ENCODE measurements around the gene RFX1. TPM values are rescaled to one million over a fixed set of nuclear protein-coding genes. Genes with fewer than 3 reads are reported as not detected.
A peak's percentile ranks its signal among the peaks of the same experiment; 100 is the strongest.

RFX1 gene
- total RNA-seq (2014; rRNA removed; shearing (Covaris generic); ENCODE audit: low replicate concordance): 1.2 and 2.3 TPM in 2 replicates

DNA sequence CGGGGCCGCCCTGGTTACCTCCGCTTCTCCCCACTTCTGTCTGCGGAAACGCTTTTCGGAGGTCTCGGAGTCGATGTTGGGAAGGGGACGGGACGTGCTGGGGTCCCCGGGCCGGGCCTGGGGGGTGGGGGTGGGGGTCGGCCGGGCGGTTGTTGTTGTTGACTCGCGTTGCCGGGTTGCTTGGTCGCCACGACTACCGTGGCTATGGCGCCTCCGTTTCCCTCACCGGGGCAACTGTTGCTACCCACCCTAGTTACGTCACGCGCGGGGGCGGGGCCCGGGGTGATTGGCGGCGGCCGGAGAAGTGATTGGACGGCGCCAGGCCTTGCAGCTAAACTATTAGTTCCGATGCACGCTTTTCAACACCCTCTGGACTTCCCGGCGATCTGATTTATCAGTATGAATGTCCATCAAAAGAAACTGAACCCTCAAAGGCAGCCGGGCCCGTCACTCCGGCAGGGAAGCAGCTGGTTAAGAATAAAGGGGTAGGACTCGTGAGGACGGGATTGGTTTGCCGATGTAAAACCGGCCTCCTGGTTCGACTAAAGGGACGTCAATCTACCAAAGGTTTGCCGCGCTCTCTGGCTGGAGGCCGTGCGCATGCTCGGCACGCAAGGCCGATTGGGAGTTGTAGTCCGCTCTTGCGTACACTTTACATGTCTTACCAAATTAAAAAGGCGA, at the start of gene RFX1:
RFX1 (minus strand) TSS at position 236 of the 681 bp plus-strand sequence. CDS start 12,477 bp downstream, outside the sequence.
- no peaks in the 10 kb centered on the region for H3K36me3 ChIP-seq (ENCODE audit: insufficient read depth, low read length)
- no peaks in the 10 kb centered on the region for H3K9me3 ChIP-seq (ENCODE audit: low read length)
- peak within 1 kb of the TSS; percentile 93 for H3K4me2 ChIP-seq (ENCODE audit: low read depth, low read length, poor library complexity, severe bottlenecking)
- H3K9me2 ChIP-seq (replicated peaks; ENCODE audit: insufficient read depth, low read length): no peaks in the 10 kb centered on the region
- H3K4me1 ChIP-seq (ENCODE audit: low read length): peaks cover 30% of the 10 kb centered on the region
- peak within 1 kb of the TSS; percentile 98 for H3K9ac ChIP-seq (ENCODE audit: low read length)
- peaks cover 23% of the 10 kb centered on the region for H3K79me2 ChIP-seq (ENCODE audit: low read length)
- no peaks in the 10 kb centered on the region for H4K20me1 ChIP-seq (ENCODE audit: insufficient read depth, low read depth, low read length)
- H2AFZ ChIP-seq (ENCODE audit: low read length): peak within 1 kb of the TSS; percentile 79
- H3K27ac ChIP-seq (ENCODE audit: low read length): peak within 1 kb of the TSS; percentile 87
- peak; percentile 99 for DNase-seq
- H3K27me3 ChIP-seq (ENCODE audit: low read length): no peaks in the 10 kb centered on the region
- peak within 1 kb of the TSS; percentile 81 for H3K4me3 ChIP-seq (ENCODE audit: low read length)

DNA sequence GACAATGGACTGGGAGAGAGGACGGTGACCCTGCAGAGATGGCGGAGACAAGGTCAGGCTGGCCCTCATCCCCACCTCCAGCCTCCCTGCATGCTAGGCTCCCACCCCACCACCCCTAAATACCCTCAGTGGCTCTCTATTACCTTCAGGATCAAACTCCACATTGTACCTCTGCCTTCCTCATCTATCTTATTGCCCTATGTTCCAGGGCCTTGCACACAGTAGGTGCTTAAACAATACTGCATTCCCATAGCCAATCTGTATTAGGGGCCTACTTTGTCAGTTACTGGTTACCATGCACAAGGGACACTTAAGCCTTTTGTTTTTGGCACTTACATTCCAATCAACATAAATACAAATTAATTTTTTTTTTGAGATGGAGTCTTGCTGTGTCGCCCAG, 49.3 kb upstream of the RFX1 start:
- H3K27ac ChIP-seq (ENCODE audit: low read length): no peak overlapping the region
- no peaks in the 10 kb centered on the region; the same call in 1 of the 2 replicates for H3K4me1 ChIP-seq (ENCODE audit: low read length)
- H3K27me3 ChIP-seq (ENCODE audit: low read length): no peaks in the 10 kb centered on the region
- DNase-seq: no peak
- H3K79me2 ChIP-seq (ENCODE audit: low read length): no peaks in the 10 kb centered on the region
- H4K20me1 ChIP-seq (ENCODE audit: insufficient read depth, low read depth, low read length): no peaks in the 10 kb centered on the region
- H2AFZ ChIP-seq (ENCODE audit: low read length): no peak overlapping the region
- H3K4me2 ChIP-seq (ENCODE audit: low read depth, low read length, poor library complexity, severe bottlenecking): no peak overlapping the region
- H3K4me3 ChIP-seq (ENCODE audit: low read length): no peak overlapping the region
- no peak overlapping the region for H3K9ac ChIP-seq (ENCODE audit: low read length)
- H3K9me3 ChIP-seq (ENCODE audit: low read length): no peaks in the 10 kb centered on the region
- H3K9me2 ChIP-seq (replicated peaks; ENCODE audit: insufficient read depth, low read length): no peaks in the 10 kb centered on the region
- H3K36me3 ChIP-seq (ENCODE audit: insufficient read depth, low read length): no peaks in the 10 kb centered on the region

DNA sequence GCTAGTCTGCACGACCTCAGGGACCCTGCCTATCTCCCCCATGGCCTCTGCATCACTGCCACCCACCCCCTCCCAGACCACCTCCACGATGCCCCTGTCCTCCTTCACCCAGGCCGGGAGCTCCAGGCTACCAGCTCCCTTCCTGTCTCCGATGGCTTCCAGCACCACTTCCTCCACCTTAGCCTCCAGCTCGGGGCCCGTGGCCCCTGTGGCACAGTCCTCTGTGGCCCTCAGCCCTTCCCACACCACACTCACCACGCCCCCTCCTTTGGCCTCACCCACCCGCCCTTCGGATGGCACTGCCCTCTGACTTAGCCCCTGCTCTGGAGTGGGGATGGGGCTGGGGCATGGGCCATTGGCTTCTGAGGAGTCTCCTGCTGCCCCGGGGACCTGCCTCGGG, 48.6 kb upstream of the RFX1 start:
- no peak for DNase-seq
- H3K4me3 ChIP-seq (ENCODE audit: low read length): no peak overlapping the region
- H3K9me2 ChIP-seq (replicated peaks; ENCODE audit: insufficient read depth, low read length): no peaks in the 10 kb centered on the region
- H2AFZ ChIP-seq (ENCODE audit: low read length): no peak overlapping the region
- H3K9me3 ChIP-seq (ENCODE audit: low read length): no peaks in the 10 kb centered on the region
- no peaks in the 10 kb centered on the region for H3K36me3 ChIP-seq (ENCODE audit: insufficient read depth, low read length)
- H3K27me3 ChIP-seq (ENCODE audit: low read length): no peaks in the 10 kb centered on the region
- no peaks in the 10 kb centered on the region for H4K20me1 ChIP-seq (ENCODE audit: insufficient read depth, low read depth, low read length)
- no peak overlapping the region for H3K27ac ChIP-seq (ENCODE audit: low read length)
- H3K79me2 ChIP-seq (ENCODE audit: low read length): no peaks in the 10 kb centered on the region
- H3K4me1 ChIP-seq (ENCODE audit: low read length): no peaks in the 10 kb centered on the region; the same call in 1 of the 2 replicates
- H3K9ac ChIP-seq (ENCODE audit: low read length): no peak overlapping the region
- no peak overlapping the region for H3K4me2 ChIP-seq (ENCODE audit: low read depth, low read length, poor library complexity, severe bottlenecking)

DNA sequence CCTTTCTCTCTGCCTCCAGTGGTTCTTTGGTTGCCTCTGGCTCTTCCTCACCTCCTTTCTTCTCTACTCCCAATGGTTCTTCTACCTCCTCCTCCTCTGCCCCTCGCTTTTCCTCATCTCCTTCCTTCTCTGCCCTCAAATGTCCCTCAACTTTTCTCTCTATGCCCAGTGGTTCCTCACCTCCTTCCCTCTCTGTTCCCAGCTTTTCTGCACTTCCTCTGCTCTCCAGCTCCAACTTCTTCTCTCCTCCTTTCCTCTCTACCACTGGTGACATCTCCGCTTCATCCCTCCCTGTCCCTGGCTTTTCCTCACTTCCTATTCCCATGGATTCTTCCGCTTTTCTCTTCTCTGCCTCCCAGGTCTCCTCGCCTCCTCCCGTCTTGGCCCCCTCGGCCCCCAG, 48.0 kb upstream of the RFX1 start:
- H3K79me2 ChIP-seq (ENCODE audit: low read length): no peaks in the 10 kb centered on the region
- H2AFZ ChIP-seq (ENCODE audit: low read length): no peak overlapping the region
- H3K9ac ChIP-seq (ENCODE audit: low read length): no peak overlapping the region
- no peaks in the 10 kb centered on the region for H3K27me3 ChIP-seq (ENCODE audit: low read length)
- no peaks in the 10 kb centered on the region for H3K9me2 ChIP-seq (replicated peaks; ENCODE audit: insufficient read depth, low read length)
- no peaks in the 10 kb centered on the region for H3K9me3 ChIP-seq (ENCODE audit: low read length)
- no peak overlapping the region for H3K4me3 ChIP-seq (ENCODE audit: low read length)
- no peaks in the 10 kb centered on the region for H3K36me3 ChIP-seq (ENCODE audit: insufficient read depth, low read length)
- H4K20me1 ChIP-seq (ENCODE audit: insufficient read depth, low read depth, low read length): no peaks in the 10 kb centered on the region
- H3K27ac ChIP-seq (ENCODE audit: low read length): no peak overlapping the region
- no peak overlapping the region for H3K4me2 ChIP-seq (ENCODE audit: low read depth, low read length, poor library complexity, severe bottlenecking)
- no peaks in the 10 kb centered on the region for H3K4me1 ChIP-seq (ENCODE audit: low read length)
- no peak for DNase-seq

DNA sequence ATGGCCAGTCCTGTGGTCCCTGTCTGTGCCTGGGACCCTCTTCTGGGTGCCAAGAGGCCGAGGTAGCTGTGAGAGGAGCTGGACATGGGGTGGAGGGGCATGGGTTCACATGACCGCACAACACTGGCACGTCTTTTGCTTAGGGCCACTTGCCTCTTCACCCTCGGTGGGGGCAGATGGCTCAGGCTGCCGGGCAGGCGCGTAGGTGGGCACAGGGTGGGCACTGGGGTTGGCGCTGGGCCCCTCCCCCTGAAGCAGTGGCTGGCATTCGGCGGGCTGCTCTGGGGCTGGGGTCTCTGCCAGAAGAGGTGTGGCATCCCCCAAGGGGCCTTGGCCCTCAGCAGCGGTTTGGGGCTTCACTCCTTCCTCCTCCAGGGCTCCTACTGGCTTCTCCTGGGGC, 47.4 kb upstream of the RFX1 start:
- Histone ChIP-seq H3K4me1 (ENCODE audit: low read length) (no peaks in the 10 kb centered on the region), H2AFZ (ENCODE audit: low read length) (no peak overlapping the region), H3K9me2 (replicated peaks; ENCODE audit: insufficient read depth, low read length) (no peaks in the 10 kb centered on the region), H3K9me3 (ENCODE audit: low read length) (no peaks in the 10 kb centered on the region; the same call in 1 of the 2 replicates), H3K79me2 (ENCODE audit: low read length) (no peaks in the 10 kb centered on the region), H3K27me3 (ENCODE audit: low read length) (no peaks in the 10 kb centered on the region), H3K36me3 (ENCODE audit: insufficient read depth, low read length) (no peaks in the 10 kb centered on the region), H3K4me3 (ENCODE audit: low read length) (no peak overlapping the region), H3K9ac (ENCODE audit: low read length) (no peak overlapping the region), H3K4me2 (ENCODE audit: low read depth, low read length, poor library complexity, severe bottlenecking) (no peak overlapping the region), H4K20me1 (ENCODE audit: insufficient read depth, low read depth, low read length) (no peaks in the 10 kb centered on the region), H3K27ac (ENCODE audit: low read length) (no peak overlapping the region)
- no peak for DNase-seq

DNA sequence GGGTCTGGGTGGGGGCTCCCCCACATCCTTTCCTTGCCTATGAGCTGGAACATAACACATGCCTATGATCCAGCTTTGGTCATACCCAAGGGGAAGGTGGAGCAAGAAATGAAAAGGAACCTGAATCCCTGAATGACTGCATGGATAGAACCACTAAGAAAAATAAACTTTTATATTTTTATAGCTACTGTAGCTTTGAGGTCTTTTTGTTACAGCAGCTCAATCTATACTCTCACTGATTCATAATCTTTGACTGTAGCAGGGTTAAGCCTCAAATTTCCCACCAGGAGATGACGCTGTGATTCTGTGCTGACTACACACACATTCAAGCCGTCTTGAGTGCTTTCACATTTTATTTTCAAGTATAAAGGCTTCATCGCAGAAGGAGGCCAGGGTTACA, 46.9 kb upstream of the RFX1 start:
- Histone ChIP-seq H3K36me3 (ENCODE audit: insufficient read depth, low read length) (no peaks in the 10 kb centered on the region), H3K9me2 (replicated peaks; ENCODE audit: insufficient read depth, low read length) (no peaks in the 10 kb centered on the region), H2AFZ (ENCODE audit: low read length) (no peak overlapping the region), H3K4me2 (ENCODE audit: low read depth, low read length, poor library complexity, severe bottlenecking) (no peak overlapping the region), H3K4me3 (ENCODE audit: low read length) (no peak overlapping the region), H3K79me2 (ENCODE audit: low read length) (no peaks in the 10 kb centered on the region), H3K9me3 (ENCODE audit: low read length) (no peaks in the 10 kb centered on the region; the same call in 1 of the 2 replicates), H3K4me1 (ENCODE audit: low read length) (no peaks in the 10 kb centered on the region), H3K9ac (ENCODE audit: low read length) (no peak overlapping the region), H4K20me1 (ENCODE audit: insufficient read depth, low read depth, low read length) (no peaks in the 10 kb centered on the region), H3K27ac (ENCODE audit: low read length) (no peak overlapping the region), H3K27me3 (ENCODE audit: low read length) (no peaks in the 10 kb centered on the region)
- no peak for DNase-seq

DNA sequence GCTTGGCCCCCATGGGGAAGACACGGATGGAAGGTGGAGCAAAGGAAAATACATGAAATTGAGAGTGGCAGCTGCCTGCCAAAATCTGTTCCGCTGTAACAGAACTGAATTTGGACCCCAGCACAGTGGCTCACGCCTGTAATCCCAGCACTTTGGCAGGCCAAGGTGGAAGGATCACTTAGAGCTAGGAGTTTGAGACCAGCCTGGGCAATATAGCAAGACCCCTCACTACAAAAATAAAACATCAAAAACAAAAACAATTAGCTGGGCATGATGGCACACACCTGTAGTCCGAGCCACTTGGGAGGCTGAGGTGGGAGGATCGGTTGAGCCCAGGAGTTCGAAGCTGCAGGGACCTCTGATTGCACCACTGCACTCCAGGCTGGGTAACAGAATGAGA, 46.4 kb upstream of the RFX1 start:
- no peaks in the 10 kb centered on the region for H3K4me1 ChIP-seq (ENCODE audit: low read length)
- no peak for DNase-seq
- no peak overlapping the region for H3K9ac ChIP-seq (ENCODE audit: low read length)
- H3K9me3 ChIP-seq (ENCODE audit: low read length): no peaks in the 10 kb centered on the region; the same call in 1 of the 2 replicates
- H3K4me2 ChIP-seq (ENCODE audit: low read depth, low read length, poor library complexity, severe bottlenecking): no peak overlapping the region
- H3K9me2 ChIP-seq (replicated peaks; ENCODE audit: insufficient read depth, low read length): no peaks in the 10 kb centered on the region
- no peak overlapping the region for H3K27ac ChIP-seq (ENCODE audit: low read length)
- no peak overlapping the region for H3K4me3 ChIP-seq (ENCODE audit: low read length)
- no peaks in the 10 kb centered on the region for H3K79me2 ChIP-seq (ENCODE audit: low read length)
- no peaks in the 10 kb centered on the region for H4K20me1 ChIP-seq (ENCODE audit: insufficient read depth, low read depth, low read length)
- no peak overlapping the region for H2AFZ ChIP-seq (ENCODE audit: low read length)
- no peaks in the 10 kb centered on the region for H3K36me3 ChIP-seq (ENCODE audit: insufficient read depth, low read length)
- H3K27me3 ChIP-seq (ENCODE audit: low read length): no peaks in the 10 kb centered on the region

DNA sequence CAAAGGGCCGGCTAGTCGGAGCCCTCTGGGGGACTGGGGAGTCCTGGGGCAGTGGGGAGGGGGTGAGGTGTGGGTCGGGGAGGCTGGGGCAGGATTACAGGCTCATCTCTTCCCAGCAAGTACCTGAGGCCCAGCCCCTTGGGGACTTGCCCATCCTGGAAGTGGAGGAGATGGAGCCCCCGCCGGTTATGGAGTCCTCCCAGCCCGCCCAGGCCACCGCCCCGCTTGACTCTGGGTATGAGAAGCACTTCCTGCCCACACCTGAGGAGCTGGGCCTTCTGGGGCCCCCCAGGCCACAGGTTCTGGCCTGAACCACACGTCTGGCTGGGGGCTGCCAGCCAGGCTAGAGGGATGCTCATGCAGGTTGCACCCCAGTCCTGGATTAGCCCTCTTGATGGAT, 45.9 kb upstream of the RFX1 start:
- Histone ChIP-seq H4K20me1 (ENCODE audit: insufficient read depth, low read depth, low read length) (no peaks in the 10 kb centered on the region), H3K4me1 (ENCODE audit: low read length) (no peaks in the 10 kb centered on the region), H3K9me2 (replicated peaks; ENCODE audit: insufficient read depth, low read length) (no peaks in the 10 kb centered on the region), H3K9me3 (ENCODE audit: low read length) (no peaks in the 10 kb centered on the region; the same call in 1 of the 2 replicates), H3K9ac (ENCODE audit: low read length) (no peak overlapping the region), H2AFZ (ENCODE audit: low read length) (no peak overlapping the region), H3K27me3 (ENCODE audit: low read length) (no peaks in the 10 kb centered on the region), H3K27ac (ENCODE audit: low read length) (no peak overlapping the region), H3K36me3 (ENCODE audit: insufficient read depth, low read length) (no peaks in the 10 kb centered on the region), H3K79me2 (ENCODE audit: low read length) (no peaks in the 10 kb centered on the region), H3K4me3 (ENCODE audit: low read length) (no peak overlapping the region), H3K4me2 (ENCODE audit: low read depth, low read length, poor library complexity, severe bottlenecking) (no peak overlapping the region)
- DNase-seq: no peak
